ENCODE results near the gene AGAP6. TPM values are rescaled to one million over a fixed set of nuclear protein-coding genes. Genes with fewer than 3 reads are reported as not detected.
"Not testable (repeated sequence)": the region's sequence is repeated elsewhere in the genome, so short reads cannot be mapped to it uniquely, and the experiment has no call there.

The AGAP6 gene
- total and polyA plus RNA-seq, 2 of the 8 experiments (the other 6 are each of a cell fraction or from before 2014, with no cell fraction given): 13.0 to 15.3 TPM

DNA sequence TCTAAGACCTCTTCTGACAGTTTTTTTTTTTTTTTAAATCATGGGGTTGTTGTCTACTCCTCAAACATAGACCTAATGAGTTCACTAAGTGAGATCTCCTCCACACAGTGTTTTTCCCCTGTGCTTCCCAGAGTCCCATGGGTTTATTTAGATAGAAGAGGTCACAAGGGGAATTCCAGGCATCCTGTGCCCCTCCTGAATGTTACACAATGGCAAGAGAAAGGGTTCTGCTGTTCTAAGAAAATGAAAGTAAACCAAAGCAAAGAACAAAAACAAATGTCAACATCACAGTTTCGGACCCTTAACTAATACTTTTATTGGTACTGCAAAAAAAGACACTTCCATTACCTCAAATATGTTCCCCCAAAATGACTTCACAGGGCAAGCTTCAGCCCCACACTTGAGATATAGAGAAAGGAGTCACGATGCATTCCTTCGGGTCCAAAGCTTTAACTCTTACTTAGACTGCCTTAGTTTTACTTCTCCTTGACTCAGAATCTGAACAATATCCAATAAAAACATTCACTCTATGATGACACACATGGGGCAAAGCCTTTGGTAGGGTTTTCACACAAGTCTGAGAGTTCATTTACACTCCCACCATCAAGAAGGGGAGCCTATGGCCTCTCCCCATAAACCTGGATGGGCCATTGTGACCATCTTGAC is 63.9 kb downstream of the AGAP6 start:
- H4K91ac ChIP-seq (replicated peaks; ENCODE audit: insufficient read length, low read length); H3K79me1 ChIP-seq (ENCODE audit: low read depth, low read length); H3K27ac ChIP-seq (ENCODE audit: low read depth, low read length); H2BK5ac ChIP-seq (ENCODE audit: low read depth, low read length); H4K5ac ChIP-seq (ENCODE audit: insufficient read length, low read depth, low read length); H2AFZ ChIP-seq (ENCODE audit: low read length); H3K14ac ChIP-seq (ENCODE audit: insufficient read length); FAIRE-seq; H3K4me2 ChIP-seq (ENCODE audit: insufficient read depth in 1 of 2, low read depth in 2 of 2, low read length in 2 of 2); CTCF ChIA-PET (ENCODE audit: partially characterized antibody); H3K56ac ChIP-seq (replicated peaks; ENCODE audit: insufficient read length, low read depth, low read length); H4K20me1 ChIP-seq (replicated peaks in 1 of 2; ENCODE audit: control insufficient read depth in 1 of 2, insufficient read depth in 2 of 2, low read length in 2 of 2); H3K9ac ChIP-seq (replicated peaks in 1 of 4; ENCODE audit: extremely low read depth in 1 of 4, low read depth in 3 of 4, low read length in 3 of 4); H2BK12ac ChIP-seq (ENCODE audit: low read depth, low read length); H3K4ac ChIP-seq (replicated peaks; ENCODE audit: insufficient read length, low read depth, low read length); H3K9me3 ChIP-seq (ENCODE audit: insufficient read depth in 2 of 2, low read depth in 1 of 2, low read length in 1 of 2); POLR2A ChIA-PET (ENCODE audit: partially characterized antibody); H3K4me3 ChIP-seq (ENCODE audit: extremely low read depth in 1 of 4, insufficient read depth in 2 of 4, low read depth in 3 of 4, low read length in 4 of 4); H2BK120ac ChIP-seq (replicated peaks; ENCODE audit: low read depth, low read length); H2BK15ac ChIP-seq (ENCODE audit: low read length); H3K27me3 ChIP-seq (replicated peaks in 1 of 4; ENCODE audit: control insufficient read depth in 3 of 4, extremely low read depth in 1 of 4, insufficient read depth in 3 of 4, low read length in 3 of 4); H3K18ac ChIP-seq (ENCODE audit: extremely low read depth, low read length); H3K23ac ChIP-seq (ENCODE audit: insufficient read length); DNase-seq (ENCODE audit: low read depth in 1 of 2, low spot score in 2 of 2); H4K8ac ChIP-seq (ENCODE audit: extremely low read depth, insufficient read depth, low read length); H3K36me3 ChIP-seq (ENCODE audit: control insufficient read depth in 2 of 4, insufficient read depth in 4 of 4, low read length in 3 of 4); H2AK5ac ChIP-seq (ENCODE audit: low read depth, low read length); H3K79me2 ChIP-seq (ENCODE audit: control insufficient read depth in 1 of 2, insufficient read depth in 2 of 2, low read length in 2 of 2); H3K23me2 ChIP-seq (ENCODE audit: low read depth, low read length); H2BK20ac ChIP-seq (ENCODE audit: low read length); H3K4me1 ChIP-seq (replicated peaks in 1 of 4; ENCODE audit: control insufficient read depth in 3 of 4, insufficient read depth in 4 of 4, low read length in 3 of 4): not testable (repeated sequence)
- 80% methylated on average over 3 of the region's 3 CpGs; no CpG with 5 or more reads in 1 of the 2 experiments for WGBS, 2 experiments (ENCODE audit: extremely low coverage in 1 of 2, insufficient coverage in 1 of 2, insufficient read length in 1 of 2, insufficient replicate concordance in 2 of 2, low coverage in 1 of 2, low lambda C conversion rate in 2 of 2, missing lambda C conversion rate in 1 of 2)

DNA sequence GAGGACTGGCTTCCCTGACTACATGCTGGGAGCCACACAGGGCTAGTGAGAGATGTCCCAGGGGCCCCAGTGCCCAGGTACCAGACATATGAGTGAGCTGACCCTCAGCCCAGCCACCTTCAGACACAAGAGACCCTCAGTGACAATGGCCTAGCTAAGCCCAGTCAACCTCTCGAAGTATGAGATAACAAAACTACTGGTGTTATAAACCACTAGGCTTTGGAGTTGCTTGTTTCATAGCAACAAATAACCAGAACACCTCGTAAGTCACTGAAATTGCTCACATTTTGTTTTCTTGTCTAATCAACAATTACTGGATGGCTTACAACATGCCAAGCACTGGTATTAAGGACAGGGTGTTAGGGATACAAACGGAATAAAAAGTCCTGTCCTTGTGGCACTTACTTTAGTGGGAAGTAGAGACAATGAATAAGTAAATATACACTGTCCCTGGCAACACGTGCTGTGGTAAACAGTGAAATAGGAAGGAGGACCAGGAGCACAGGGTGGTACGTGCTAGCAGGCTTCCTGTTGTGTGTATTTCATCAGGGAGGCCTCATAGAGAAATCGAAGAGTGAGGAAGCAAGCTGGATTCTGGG is 64.7 kb downstream of the AGAP6 start:
- H3K27ac ChIP-seq (ENCODE audit: low read depth, low read length); H3K79me2 ChIP-seq (ENCODE audit: control insufficient read depth in 1 of 2, insufficient read depth in 2 of 2, low read length in 2 of 2); FAIRE-seq; POLR2A ChIA-PET (ENCODE audit: partially characterized antibody); H2BK120ac ChIP-seq (replicated peaks; ENCODE audit: low read depth, low read length); H2BK20ac ChIP-seq (ENCODE audit: low read length); H3K56ac ChIP-seq (replicated peaks; ENCODE audit: insufficient read length, low read depth, low read length); H3K23me2 ChIP-seq (ENCODE audit: low read depth, low read length); H3K4ac ChIP-seq (replicated peaks; ENCODE audit: insufficient read length, low read depth, low read length); H4K91ac ChIP-seq (replicated peaks; ENCODE audit: insufficient read length, low read length); CTCF ChIA-PET (ENCODE audit: partially characterized antibody); H2BK12ac ChIP-seq (ENCODE audit: low read depth, low read length); H3K79me1 ChIP-seq (ENCODE audit: low read depth, low read length); H4K20me1 ChIP-seq (replicated peaks in 1 of 2; ENCODE audit: control insufficient read depth in 1 of 2, insufficient read depth in 2 of 2, low read length in 2 of 2); H3K23ac ChIP-seq (ENCODE audit: insufficient read length); H3K4me3 ChIP-seq (ENCODE audit: extremely low read depth in 1 of 4, insufficient read depth in 2 of 4, low read depth in 3 of 4, low read length in 4 of 4); H3K27me3 ChIP-seq (replicated peaks in 1 of 4; ENCODE audit: control insufficient read depth in 3 of 4, extremely low read depth in 1 of 4, insufficient read depth in 3 of 4, low read length in 3 of 4); H2AFZ ChIP-seq (ENCODE audit: low read length); H4K8ac ChIP-seq (ENCODE audit: extremely low read depth, insufficient read depth, low read length); H3K4me2 ChIP-seq (ENCODE audit: insufficient read depth in 1 of 2, low read depth in 2 of 2, low read length in 2 of 2); H3K36me3 ChIP-seq (ENCODE audit: control insufficient read depth in 2 of 4, insufficient read depth in 4 of 4, low read length in 3 of 4); H3K14ac ChIP-seq (ENCODE audit: insufficient read length); H4K5ac ChIP-seq (ENCODE audit: insufficient read length, low read depth, low read length); H2AK5ac ChIP-seq (ENCODE audit: low read depth, low read length); H3K18ac ChIP-seq (ENCODE audit: extremely low read depth, low read length); DNase-seq (ENCODE audit: low read depth in 1 of 2, low spot score in 2 of 2); H3K9ac ChIP-seq (replicated peaks in 1 of 4; ENCODE audit: extremely low read depth in 1 of 4, low read depth in 3 of 4, low read length in 3 of 4); H2BK5ac ChIP-seq (ENCODE audit: low read depth, low read length); H3K4me1 ChIP-seq (replicated peaks in 1 of 4; ENCODE audit: control insufficient read depth in 3 of 4, insufficient read depth in 4 of 4, low read length in 3 of 4); H2BK15ac ChIP-seq (ENCODE audit: low read length); H3K9me3 ChIP-seq (ENCODE audit: insufficient read depth in 2 of 2, low read depth in 1 of 2, low read length in 1 of 2): not testable (repeated sequence)
- 82% methylated on average over 6 of the region's 6 CpGs; no CpG with 5 or more reads in 1 of the 2 experiments for WGBS, 2 experiments (ENCODE audit: extremely low coverage in 1 of 2, insufficient coverage in 1 of 2, insufficient read length in 1 of 2, insufficient replicate concordance in 2 of 2, low coverage in 1 of 2, low lambda C conversion rate in 2 of 2, missing lambda C conversion rate in 1 of 2)
